RWPE1 (cell line): ENCODE measurements around the gene TBC1D20.
A peak's percentile ranks its signal among the peaks of the same experiment; 100 is the strongest.

Experiments
- CTCF ChIA-PET: fragments of 350-600 bp; sonication (Branson Sonifier 250); formaldehyde crosslinking; extraction: SDS; loops from one replicate; lab custom pipeline; 2021; lab: Yijun Ruan, JAX
- POLR2A ChIA-PET: fragments of 400-600 bp; formaldehyde crosslinking; extraction: SDS; loops from one replicate; lab custom pipeline; 2020; ENCODE audit warnings: antibody characterized with exemption; ENCODE audit not compliant: low non-redundant PET; lab: Yijun Ruan, JAX
- DNase-seq: peaks from one replicate; pipeline ENCODE4 v3.0.0; 2012; ENCODE audit warnings: low spot score
- H3K27ac ChIP-seq: fragments of 450-650 bp; 2 replicates; pipeline ENCODE4 v1.5.1; 2017
- TF ChIP-seq, protein P1 (sequence below): fragments of 450-650 bp; conservative IDR thresholded peaks from 2 replicates; pipeline ENCODE4 v1.5.1; 2017; ENCODE audit warnings: low read depth, mild to moderate bottlenecking

Gene TBC1D20

DNA sequence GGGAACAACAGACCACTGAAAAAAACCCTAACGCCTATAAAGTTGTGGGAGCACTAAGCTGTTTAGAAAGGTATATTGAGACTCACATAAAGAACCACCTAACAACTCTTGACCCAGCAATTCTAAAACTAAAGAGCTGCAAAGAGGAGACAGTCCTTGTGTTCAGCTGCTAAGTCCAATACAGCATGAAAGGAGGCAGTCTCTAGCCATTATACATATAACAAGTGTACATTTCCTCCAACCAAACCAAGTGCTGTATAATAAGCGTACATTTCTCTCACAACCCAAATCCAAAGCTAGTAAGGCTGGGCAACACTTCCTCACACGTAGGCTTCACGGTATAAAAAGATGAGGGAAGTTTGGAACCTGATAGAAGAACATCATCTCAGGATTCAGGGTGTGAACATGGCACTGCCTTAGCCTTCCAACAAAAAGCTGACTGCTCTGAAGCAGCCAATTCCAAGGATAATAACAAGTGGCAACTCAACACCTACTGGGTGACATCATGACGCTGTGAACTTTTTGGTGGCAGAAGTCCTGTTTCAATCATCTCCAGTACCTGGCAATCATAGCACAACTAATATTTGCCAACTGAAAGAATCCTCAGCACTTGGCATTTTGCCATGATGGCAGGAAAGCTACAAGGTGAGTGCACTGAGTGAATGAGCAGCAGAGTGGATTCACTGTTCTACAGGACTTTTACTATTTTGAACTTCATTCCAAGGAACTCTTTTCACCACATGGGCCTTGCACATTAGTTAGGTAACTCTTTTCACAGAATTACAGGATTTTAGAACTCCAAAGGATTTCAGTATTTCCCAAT, 16.6 kb downstream of the TBC1D20 start:
- ChIA-PET POLR2A (interaction anchor here (0.5 kb wide), 1 partner anchor 11 kb away, joined by 4 read pairs; no protein-coding TSS in a partner anchor), CTCF (interaction anchor here (0.6 kb wide), 1 partner anchor 1229 kb away, joined by 3 read pairs; no protein-coding TSS in a partner anchor)
- TF ChIP-seq, protein P1, sequence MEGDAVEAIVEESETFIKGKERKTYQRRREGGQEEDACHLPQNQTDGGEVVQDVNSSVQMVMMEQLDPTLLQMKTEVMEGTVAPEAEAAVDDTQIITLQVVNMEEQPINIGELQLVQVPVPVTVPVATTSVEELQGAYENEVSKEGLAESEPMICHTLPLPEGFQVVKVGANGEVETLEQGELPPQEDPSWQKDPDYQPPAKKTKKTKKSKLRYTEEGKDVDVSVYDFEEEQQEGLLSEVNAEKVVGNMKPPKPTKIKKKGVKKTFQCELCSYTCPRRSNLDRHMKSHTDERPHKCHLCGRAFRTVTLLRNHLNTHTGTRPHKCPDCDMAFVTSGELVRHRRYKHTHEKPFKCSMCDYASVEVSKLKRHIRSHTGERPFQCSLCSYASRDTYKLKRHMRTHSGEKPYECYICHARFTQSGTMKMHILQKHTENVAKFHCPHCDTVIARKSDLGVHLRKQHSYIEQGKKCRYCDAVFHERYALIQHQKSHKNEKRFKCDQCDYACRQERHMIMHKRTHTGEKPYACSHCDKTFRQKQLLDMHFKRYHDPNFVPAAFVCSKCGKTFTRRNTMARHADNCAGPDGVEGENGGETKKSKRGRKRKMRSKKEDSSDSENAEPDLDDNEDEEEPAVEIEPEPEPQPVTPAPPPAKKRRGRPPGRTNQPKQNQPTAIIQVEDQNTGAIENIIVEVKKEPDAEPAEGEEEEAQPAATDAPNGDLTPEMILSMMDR = no peak
- DNase-seq = no peak
- H3K27ac ChIP-seq = peak overlapping the region; percentile 39; the same call in 1 of the 2 replicates

DNA sequence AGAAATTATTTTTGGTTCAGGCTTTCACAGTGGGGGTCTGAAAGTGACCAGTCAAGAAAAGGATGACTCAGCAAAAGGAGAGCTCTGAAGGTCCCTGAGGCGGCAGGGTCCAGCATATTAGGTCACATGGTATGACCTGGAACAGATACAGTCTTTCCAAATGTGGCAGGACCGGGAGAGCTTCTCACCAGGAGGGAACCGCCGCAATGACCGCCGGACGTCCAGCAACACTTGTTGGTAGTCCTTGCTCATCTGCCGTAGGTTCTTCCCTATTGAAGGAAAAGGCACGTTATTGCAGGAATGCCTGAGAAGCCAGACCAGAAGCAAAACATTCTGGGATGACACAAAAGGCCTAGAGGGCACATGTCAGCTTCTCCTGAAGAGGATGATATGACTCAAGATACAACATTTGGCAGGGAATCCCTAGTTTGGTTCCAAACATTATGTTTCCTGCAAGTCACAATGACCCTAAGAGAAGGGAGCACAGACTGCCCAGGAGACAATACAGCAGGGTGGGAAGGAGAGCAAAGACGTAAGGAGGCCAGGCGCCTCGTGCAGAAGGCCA, 17.4 kb downstream of the TBC1D20 start:
- no peak for DNase-seq

DNA sequence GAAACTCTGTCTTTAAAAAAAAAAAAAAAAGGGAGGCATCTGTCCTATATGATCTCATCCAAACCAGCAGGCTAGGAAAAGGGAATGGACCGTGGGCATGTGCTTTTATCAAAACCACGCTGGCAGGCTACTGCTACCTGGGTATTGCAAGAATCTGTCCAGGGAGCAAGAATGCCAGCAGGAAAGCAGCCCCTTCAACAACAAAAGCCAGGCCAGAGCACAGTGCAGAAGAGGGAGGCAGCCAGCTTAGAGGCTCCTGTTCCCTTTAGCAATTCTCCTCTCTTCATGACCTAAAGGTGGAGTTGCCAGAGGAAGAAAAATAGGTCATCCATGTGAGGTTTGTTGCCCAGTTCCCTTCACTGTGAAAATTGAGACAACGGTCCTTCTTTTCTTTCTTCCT, 18.2 kb downstream of the TBC1D20 start:
- TF ChIP-seq, protein P1 = no peak
- no peak for DNase-seq
- no peak overlapping the region for H3K27ac ChIP-seq
- CTCF ChIA-PET = no interaction called here
- POLR2A ChIA-PET = interaction anchor here (0.7 kb wide), 1 partner anchor 43 kb away, joined by 6 read pairs; no protein-coding TSS in a partner anchor

More for the DNA sequence above, 17.4 kb downstream of the TBC1D20 start:
- peak overlapping the region; percentile 39 for H3K27ac ChIP-seq
- TF ChIP-seq, protein P1 = no peak
- ChIA-PET POLR2A (interaction anchor here (0.5 to 0.6 kb wide), 2 partner anchors 12 to 200 kb away, joined by 4 to 9 read pairs; no protein-coding TSS in a partner anchor), CTCF (no interaction called here)

DNA sequence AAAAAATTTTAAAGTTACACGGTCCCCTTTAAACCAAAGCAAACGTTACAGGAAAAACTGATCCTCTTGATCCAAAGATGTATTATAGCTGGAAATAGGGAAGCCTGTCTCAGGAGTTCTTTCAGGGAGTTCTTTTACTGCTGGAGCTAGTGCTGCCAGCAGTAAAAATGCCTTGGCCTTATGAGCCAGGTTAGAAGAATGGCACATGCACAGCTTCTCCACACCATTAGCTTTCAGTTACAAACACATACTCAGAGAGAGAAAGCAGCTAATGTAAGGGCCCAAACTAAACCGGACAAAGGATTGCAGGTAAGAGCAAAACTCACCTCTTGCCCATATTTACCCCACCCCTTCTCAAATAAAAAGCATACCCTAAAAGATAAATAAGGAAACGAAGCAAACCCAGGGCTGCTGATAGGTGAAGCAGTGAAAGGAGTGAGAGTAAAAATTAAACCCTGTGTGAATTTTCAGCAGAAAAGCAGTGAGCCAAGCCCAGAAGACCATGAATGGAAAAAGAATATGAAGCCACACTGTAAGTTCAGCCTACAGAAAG, 19.0 kb downstream of the TBC1D20 start:
- POLR2A ChIA-PET = interaction anchor here (0.7 kb wide), 1 partner anchor 44 kb away, joined by 6 read pairs; no protein-coding TSS in a partner anchor
- no peak overlapping the region for H3K27ac ChIP-seq
- DNase-seq = no peak
- CTCF ChIA-PET = no interaction called here
- TF ChIP-seq, protein P1 = no peak

DNA sequence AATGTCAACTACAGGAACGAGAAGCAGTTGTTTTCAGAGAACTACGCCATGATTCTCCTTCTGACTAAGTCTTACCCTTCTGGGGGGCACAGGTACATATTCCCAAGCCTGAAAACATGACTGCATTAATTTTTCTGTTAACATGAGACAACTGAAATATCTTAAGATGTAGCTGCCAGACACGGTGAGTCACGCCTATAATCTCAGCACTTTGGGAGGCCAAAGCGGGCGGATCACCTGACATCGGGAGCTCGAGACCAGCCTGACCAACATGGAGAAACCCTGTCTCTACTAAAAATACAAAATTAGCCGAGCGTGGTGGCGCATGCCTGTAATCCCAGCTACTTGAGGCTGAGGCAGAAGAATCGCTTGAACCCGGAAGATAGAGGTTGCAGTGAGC, 21.7 kb downstream of the TBC1D20 start:
- CTCF ChIA-PET = no interaction called here
- POLR2A ChIA-PET = interaction anchor here (0.6 kb wide), 1 partner anchor 378 kb away, joined by 3 read pairs; no protein-coding TSS in a partner anchor
- H3K27ac ChIP-seq = no peak overlapping the region

More for the DNA sequence above, 21.7 kb downstream of the TBC1D20 start:
- DNase-seq = no peak
- TF ChIP-seq, protein P1 = no peak
